GM15510 (cell line): Measurements from ENCODE around the gene STRIP2.

Experiments
- POLR2A ChIP-seq: IDR thresholded peaks from 3 replicates; pipeline ENCODE4 v1.6.1; 2011; ENCODE audit warnings: borderline replicate concordance; ENCODE audit not compliant: insufficient read length; ENCODE audit errors: extremely low read depth

Gene STRIP2

GRCh38 chr7:129496653-129497052 lies 62.4 kb downstream of the STRIP2 start:
- TF ChIP-seq POLR2A, result no peak

- no peak for TF ChIP-seq POLR2A
Measured at GRCh38 chr7:129497156-129497555, 62.9 kb downstream of the STRIP2 start.

GRCh38 chr7:129498021-129498420 lies 63.8 kb downstream of the STRIP2 start:
- TF ChIP-seq POLR2A, result no peak

GRCh38 chr7:129499999-129500398 lies 65.8 kb downstream of the STRIP2 start:
- no peak for TF ChIP-seq POLR2A

GRCh38 chr7:129501760-129502707 lies 67.8 kb downstream of the STRIP2 start, which contains the start of gene SMKR1:
TSS of gene SMKR1 (plus strand) at chr7:129502531. CDS start at chr7:129502825, 294 bp downstream.
- TF ChIP-seq POLR2A, result peak; percentile 52

GRCh38 chr7:129502708-129503685 lies 68.8 kb downstream of the STRIP2 start:
- TF ChIP-seq POLR2A, result no peak

- no peak for TF ChIP-seq POLR2A
Measured at GRCh38 chr7:129503725-129504124, 69.5 kb downstream of the STRIP2 start.

GRCh38 chr7:129512192-129512591 lies 78.0 kb downstream of the STRIP2 start:
- TF ChIP-seq POLR2A, result no peak

- no peak for TF ChIP-seq POLR2A
Measured at GRCh38 chr7:129513546-129513945, 79.3 kb downstream of the STRIP2 start.

- TF ChIP-seq POLR2A, result no peak
Measured at GRCh38 chr7:129514683-129515082, 80.5 kb downstream of the STRIP2 start.

- no peak for TF ChIP-seq POLR2A
Measured at GRCh38 chr7:129515381-129515780, 81.1 kb downstream of the STRIP2 start.

GRCh38 chr7:129517931-129518330 lies 83.7 kb downstream of the STRIP2 start:
- no peak for TF ChIP-seq POLR2A

GRCh38 chr7:129519464-129519863 lies 85.2 kb downstream of the STRIP2 start:
- TF ChIP-seq POLR2A, result no peak

GRCh38 chr7:129522088-129522970 lies 88.1 kb downstream of the STRIP2 start:
- TF ChIP-seq POLR2A, result no peak
